H1 (cell line): Measurements from ENCODE around the gene KCNJ2. TPM values are rescaled to one million over a fixed set of nuclear protein-coding genes. Genes with fewer than 3 reads are reported as not detected.

Source experiments
- CTCF ChIA-PET: fragments of 300-600 bp; sonication (Branson Sonifier 250); formaldehyde crosslinking; loops from one replicate; lab custom pipeline; 2021; ENCODE audit not compliant: partially characterized antibody; lab: Charles Lee
- POLR2A ChIA-PET: fragments of 300-600 bp; sonication (Branson Sonifier 250); formaldehyde crosslinking; loops from one replicate; lab custom pipeline; 2021; ENCODE audit warnings: inconsistent platforms; ENCODE audit not compliant: partially characterized antibody; lab: Charles Lee
- DNase-seq, 2 experiments: peaks; one replicate each; pipeline versions ENCODE4 v3.0.0 to v3.0.0-alpha.2; 2010 to 2022; ENCODE audit warnings: low spot score in 2 of 2, low read depth in 1 of 2, mixed read lengths in 1 of 2
- FAIRE-seq: peaks from 2 replicates; lab custom pipeline; 2011; peaks lifted over from hg19 to GRCh38; lab: Jason Lieb, UNC
- H2AFZ ChIP-seq: 2 replicates; pipeline ENCODE4 v1.8.1; 2012; ENCODE audit warnings: low read length, inconsistent platforms
- H2AK5ac ChIP-seq: 2 replicates; pipeline ENCODE4 v1.6.1; 2013; ENCODE audit warnings: low read depth, low read length
- H2BK120ac ChIP-seq: replicated peaks from 2 replicates; pipeline ENCODE3; 2013; ENCODE audit warnings: low read depth, low read length, inconsistent platforms
- H2BK12ac ChIP-seq: 2 replicates; pipeline ENCODE4 v1.6.1; 2013; ENCODE audit warnings: low read depth, low read length
- H2BK15ac ChIP-seq: 2 replicates; pipeline ENCODE4 v1.6.1; 2013; ENCODE audit warnings: low read length
- H2BK20ac ChIP-seq: 2 replicates; pipeline ENCODE4 v1.6.1; 2013; ENCODE audit warnings: low read length
- H2BK5ac ChIP-seq: 2 replicates; pipeline ENCODE4 v1.6.1; 2013; ENCODE audit warnings: low read depth, low read length
- H3K14ac ChIP-seq: 2 replicates; pipeline ENCODE4 v1.6.1; 2013; ENCODE audit warnings: inconsistent platforms; ENCODE audit not compliant: insufficient read length
- H3K18ac ChIP-seq: 2 replicates; pipeline ENCODE4 v1.6.1; 2013; ENCODE audit warnings: low read length; ENCODE audit errors: extremely low read depth
- H3K23ac ChIP-seq: 2 replicates; pipeline ENCODE4 v1.6.1; 2013; ENCODE audit warnings: inconsistent platforms; ENCODE audit not compliant: insufficient read length
- H3K23me2 ChIP-seq: 2 replicates; pipeline ENCODE4 v1.6.1; 2013; ENCODE audit warnings: low read depth, low read length
- H3K27ac ChIP-seq: 2 replicates; pipeline ENCODE4 v1.6.1; 2011; ENCODE audit warnings: low read depth, low read length, inconsistent platforms
- H3K27me3 ChIP-seq, 4 experiments: replicated peaks in 1 of 4; 1 replicate in 1 of 4; 2 replicates in 3 of 4; pipeline versions ENCODE4 v1.6.1 to v1.8.1; 2011 to 2013; ENCODE audit warnings: low read length in 3 of 4, mild to moderate bottlenecking in 3 of 4, inconsistent platforms in 2 of 4, mixed read lengths in 2 of 4, moderate library complexity in 1 of 4; ENCODE audit not compliant: control insufficient read depth in 3 of 4, insufficient read depth in 3 of 4; ENCODE audit errors: extremely low read depth in 1 of 4
- H3K36me3 ChIP-seq, 4 experiments: 2 replicates each; pipeline versions ENCODE4 v1.6.1 to v1.8.1; 2011 to 2013; ENCODE audit warnings: mild to moderate bottlenecking in 4 of 4, low read length in 3 of 4, moderate library complexity in 2 of 4, control low read depth in 1 of 4, inconsistent platforms in 1 of 4; ENCODE audit not compliant: insufficient read depth in 4 of 4, control insufficient read depth in 2 of 4
- H3K4ac ChIP-seq: replicated peaks from 2 replicates; pipeline ENCODE3; 2013; ENCODE audit warnings: low read length, low read depth, mixed read lengths, inconsistent platforms; ENCODE audit not compliant: insufficient read length
- H3K4me1 ChIP-seq, 4 experiments: replicated peaks in 1 of 4; 1 replicate in 1 of 4; 2 replicates in 3 of 4; pipeline versions ENCODE4 v1.6.1 to v1.8.1; 2011 to 2013; ENCODE audit warnings: low read length in 3 of 4, inconsistent platforms in 2 of 4, mixed read lengths in 1 of 4; ENCODE audit not compliant: insufficient read depth in 4 of 4, control insufficient read depth in 3 of 4
- H3K4me2 ChIP-seq, 2 experiments: 2 replicates each; pipeline versions ENCODE4 v1.6.1 to v1.8.1; 2011 to 2013; ENCODE audit warnings: low read depth in 2 of 2, low read length in 2 of 2, control low read depth in 1 of 2, inconsistent platforms in 1 of 2, mild to moderate bottlenecking in 1 of 2; ENCODE audit not compliant: insufficient read depth in 1 of 2
- H3K4me3 ChIP-seq, 4 experiments: fragments of 200-600, 300-600 bp in 1 of 4; sonication (generic), shearing (Covaris generic), sonication (Bioruptor Twin) in 1 of 4; 2 replicates each; pipeline versions ENCODE4 v1.5.1 to v1.8.1; 2011 to 2016; ENCODE audit warnings: low read length in 4 of 4, low read depth in 3 of 4, control low read depth in 2 of 4, inconsistent platforms in 2 of 4, mild to moderate bottlenecking in 2 of 4, mixed read lengths in 1 of 4, moderate library complexity in 1 of 4; ENCODE audit not compliant: insufficient read depth in 2 of 4; ENCODE audit errors: extremely low read depth in 1 of 4
- H3K56ac ChIP-seq: replicated peaks from 2 replicates; pipeline ENCODE3; 2013; ENCODE audit warnings: low read depth, mild to moderate bottlenecking, mixed read lengths, low read length, inconsistent platforms; ENCODE audit not compliant: insufficient read length
- H3K79me1 ChIP-seq: 2 replicates; pipeline ENCODE4 v1.6.1; 2013; ENCODE audit warnings: low read depth, low read length, control low read depth
- H3K79me2 ChIP-seq, 2 experiments: 2 replicates each; pipeline versions ENCODE4 v1.6.1 to v1.8.1; 2012 to 2013; ENCODE audit warnings: low read length in 2 of 2, mild to moderate bottlenecking in 2 of 2, inconsistent platforms in 1 of 2; ENCODE audit not compliant: insufficient read depth in 2 of 2, control insufficient read depth in 1 of 2
- H3K9ac ChIP-seq, 4 experiments: replicated peaks in 1 of 4; 1 replicate in 1 of 4; 2 replicates in 3 of 4; pipeline versions ENCODE4 v1.6.1 to v1.8.1; 2011 to 2013; ENCODE audit warnings: low read depth in 3 of 4, low read length in 3 of 4, control low read depth in 2 of 4, mild to moderate bottlenecking in 2 of 4, moderate library complexity in 2 of 4, inconsistent platforms in 1 of 4; ENCODE audit errors: extremely low read depth in 1 of 4
- H3K9me3 ChIP-seq, 2 experiments: 2 replicates each; pipeline versions ENCODE4 v1.6.1 to v1.8.1; 2012 to 2013; ENCODE audit warnings: mild to moderate bottlenecking in 2 of 2, moderate library complexity in 2 of 2, control low read depth in 1 of 2, inconsistent platforms in 1 of 2, low read depth in 1 of 2, low read length in 1 of 2, mixed read lengths in 1 of 2; ENCODE audit not compliant: insufficient read depth in 2 of 2
- H4K20me1 ChIP-seq, 2 experiments: replicated peaks in 1 of 2; 2 replicates each; pipeline versions ENCODE3 to v1.8.1; 2011 to 2013; ENCODE audit warnings: inconsistent platforms in 2 of 2, low read length in 2 of 2, mild to moderate bottlenecking in 1 of 2; ENCODE audit not compliant: insufficient read depth in 2 of 2, control insufficient read depth in 1 of 2
- H4K5ac ChIP-seq: 2 replicates; pipeline ENCODE4 v1.6.1; 2013; ENCODE audit warnings: low read length, low read depth, mixed read lengths, inconsistent platforms; ENCODE audit not compliant: insufficient read length
- H4K8ac ChIP-seq: 2 replicates; pipeline ENCODE4 v1.8.0; 2013; ENCODE audit warnings: mild to moderate bottlenecking, moderate library complexity, low read length, inconsistent platforms; ENCODE audit not compliant: insufficient read depth; ENCODE audit errors: extremely low read depth
- H4K91ac ChIP-seq: replicated peaks from 2 replicates; pipeline ENCODE3; 2013; ENCODE audit warnings: low read length, mixed read lengths, inconsistent platforms; ENCODE audit not compliant: insufficient read length
- ATF2 ChIP-seq: IDR thresholded peaks from 2 replicates; pipeline ENCODE4 v1.6.1; 2012; ENCODE audit warnings: low read length, inconsistent platforms
- BCL11A ChIP-seq, 2 experiments: IDR thresholded peaks; one replicate each; pipeline ENCODE4 v1.6.1; 2011; ENCODE audit warnings: low read depth in 2 of 2, low read length in 2 of 2, mild to moderate bottlenecking in 2 of 2
- CEBPB ChIP-seq: IDR thresholded peaks from 2 replicates; pipeline ENCODE4 v1.6.1; 2012; ENCODE audit warnings: low read depth, low read length
- CREB1 ChIP-seq: IDR thresholded peaks from 2 replicates; pipeline ENCODE4 v1.6.1; 2012; ENCODE audit warnings: inconsistent platforms
- GTF2F1 ChIP-seq: IDR thresholded peaks from 2 replicates; pipeline ENCODE4 v1.6.1; 2012; ENCODE audit warnings: low read depth, low read length, improper control_type of control experiment, borderline replicate concordance
- JUN ChIP-seq: IDR thresholded peaks from 2 replicates; pipeline ENCODE4 v1.6.1; 2011; ENCODE audit warnings: low read depth, mild to moderate bottlenecking, improper control_type of control experiment, low read length
- NRF1 ChIP-seq: IDR thresholded peaks from 2 replicates; pipeline ENCODE4 v1.6.1; 2011; ENCODE audit warnings: mild to moderate bottlenecking, low read depth, low read length, improper control_type of control experiment
- RFX5 ChIP-seq: IDR thresholded peaks from 2 replicates; pipeline ENCODE4 v1.6.1; 2011; ENCODE audit warnings: low read depth, low read length, improper control_type of control experiment, borderline replicate concordance
- SRF ChIP-seq: IDR thresholded peaks from 2 replicates; pipeline ENCODE4 v1.6.1; 2011; ENCODE audit warnings: mild to moderate bottlenecking, low read depth, low read length, moderate library complexity
- TAF7 ChIP-seq: optimal IDR thresholded peaks from 2 replicates; pipeline ENCODE3; 2011; ENCODE audit warnings: low read depth, mild to moderate bottlenecking, inconsistent platforms, low read length, moderate library complexity, borderline replicate concordance
- USF2 ChIP-seq: IDR thresholded peaks from 2 replicates; pipeline ENCODE4 v1.6.1; 2011; ENCODE audit warnings: low read length, improper control_type of control experiment
- WGBS, 2 experiments: shearing (Covaris generic) in 1 of 2; methylation state at CpG; one replicate each; pipeline versions ENCODE4 v1.1.6 to v1.1.7; 2013 to 2015; ENCODE audit warnings: low lambda C conversion rate in 2 of 2, mixed read lengths in 2 of 2, inconsistent platforms in 1 of 2, low coverage in 1 of 2, missing lambda C conversion rate in 1 of 2; ENCODE audit not compliant: insufficient replicate concordance in 2 of 2, insufficient coverage in 1 of 2, insufficient read length in 1 of 2; ENCODE audit errors: extremely low coverage in 1 of 2, missing lambda C conversion rate in 1 of 2; 5-methylcytosine and 5-hydroxymethylcytosine counted together
- polyA plus RNA-seq, 7 experiments: library from polyadenylated mRNA; depleted of rRNA in 3 of 7; stranded (reverse) in 5 of 7; unstranded in 2 of 7; fragments of >200 nt in 5 of 7; fragments of 200-250 nt in 2 of 7; gene quantifications; 1 replicate in 5 of 7; 2 replicates in 1 of 7; 4 replicates in 1 of 7; pipeline versions ENCODE4 v1.2.1 to v1.2.3, GENCODE V29; 2011 to 2013; ENCODE audit warnings: missing spikeins in 2 of 7, mixed read lengths in 2 of 7
- total RNA-seq: library from RNA; stranded (reverse); fragmentation: NEBNext Ultra II Directional; extraction: Animal tissue kit (Norgen Biotek cat#: 25700); gene quantifications from 2 replicates; pipeline ENCODE4 v1.2.1, GENCODE V29; 2021

Gene KCNJ2
- total and polyA plus RNA-seq, 2 of the 8 experiments (the other 6 are each of a cell fraction or from before 2014, with no cell fraction given), result 0.23 to 0.76 TPM

- H3K4me1 ChIP-seq, result no peaks in the 10 kb centered on the region; a peak in 2 of 7 replicates
- H3K23ac ChIP-seq, result no peak overlapping the region
- H3K36me3 ChIP-seq, result no peaks in the 10 kb centered on the region
- no peaks in the 10 kb centered on the region for H3K79me2 ChIP-seq
- no peaks in the 10 kb centered on the region for H3K23me2 ChIP-seq
- no peak overlapping the region for H4K8ac ChIP-seq
- H2AFZ ChIP-seq, result peak overlapping the region; percentile 81; the same call in 1 of the 2 replicates
- ChIA-PET CTCF (no interaction called here), POLR2A (no interaction called here)
- no peak overlapping the region for H2BK120ac ChIP-seq
- H3K9ac ChIP-seq, result no peak overlapping the region
- H3K18ac ChIP-seq, result no peak overlapping the region
- FAIRE-seq, result no peak
- H4K5ac ChIP-seq, result no peak overlapping the region
- H4K20me1 ChIP-seq, result no peaks in the 10 kb centered on the region
- no peak overlapping the region for H2BK15ac ChIP-seq
- DNase-seq, result no peak
- H4K91ac ChIP-seq, result no peak overlapping the region
- no peak overlapping the region for H3K27ac ChIP-seq
- no peaks in the 10 kb centered on the region for H3K79me1 ChIP-seq
- no peak overlapping the region for H2BK20ac ChIP-seq
- H3K4ac ChIP-seq, result no peak overlapping the region
- H3K4me2 ChIP-seq, result no peak overlapping the region
- peaks cover 5% of the 10 kb centered on the region in 2 experiments; a peak in 3 of 4 replicates for H3K9me3 ChIP-seq
- no peak overlapping the region for H2BK5ac ChIP-seq
- H3K4me3 ChIP-seq, result no peak overlapping the region
- WGBS, 2 experiments, result 88% methylated on average over 6 of the region's 6 CpGs; no CpG with 5 or more reads in 1 of the 2 experiments
- H2AK5ac ChIP-seq, result no peak overlapping the region
- no peak overlapping the region for H3K56ac ChIP-seq
- H3K14ac ChIP-seq, result no peak overlapping the region
- H3K27me3 ChIP-seq, result no peaks in the 10 kb centered on the region
- H2BK12ac ChIP-seq, result no peak overlapping the region
- TF ChIP-seq GTF2F1, result no peak
- TF ChIP-seq SRF, result no peak
- TF ChIP-seq USF2, result no peak
- no peak for TF ChIP-seq CREB1
- no peak for TF ChIP-seq BCL11A (IDR thresholded peaks at IDR 0.05; ENCODE audit: low read depth in 2 of 2, low read length in 2 of 2)
- no peak for TF ChIP-seq ATF2
- no peak for TF ChIP-seq RFX5
- TF ChIP-seq TAF7, result no peak
- no peak for TF ChIP-seq CEBPB
- no peak for TF ChIP-seq NRF1
- no peak for TF ChIP-seq JUN
Observed at GRCh38 chr17:70208825-70209555, 39.7 kb downstream of the KCNJ2 start.
